Lower leg skin (tissue), 3 donors: ENCODE measurements around the gene LMBR1.

Experiments
- POLR2A ChIP-seq, 2 donors: fragments of 450-650 bp; IDR thresholded peaks; one replicate each; pipeline ENCODE4 v1.6.1; 2016 to 2017; ENCODE audit warnings: antibody characterized with exemption in 2 of 2, mild to moderate bottlenecking in 1 of 2, moderate library complexity in 1 of 2
- TF ChIP-seq, protein P1 (sequence below), 3 donors: fragments of 450-650 bp; IDR thresholded peaks; one replicate each; pipeline ENCODE4 v1.5.1; 2016; ENCODE audit warnings: antibody characterized with exemption in 3 of 3, mild to moderate bottlenecking in 3 of 3, moderate library complexity in 2 of 3

DNA sequence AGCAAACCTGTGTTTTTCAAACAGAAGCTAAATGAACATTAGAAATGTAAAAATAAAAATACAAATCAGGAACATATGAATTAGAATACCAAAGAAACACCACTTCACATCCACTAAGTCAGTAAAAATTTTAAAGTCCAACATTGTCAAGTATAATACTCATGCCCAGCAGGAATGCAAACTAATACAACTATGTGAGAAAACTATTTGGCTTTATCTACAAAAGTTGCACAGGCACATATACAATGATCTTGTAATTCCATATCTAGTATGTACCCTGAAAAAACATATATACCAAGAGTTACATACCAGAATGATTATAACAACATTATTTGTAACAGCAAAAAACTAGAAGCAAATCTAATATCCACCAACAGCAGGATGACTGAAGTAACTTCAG, 161.3 kb downstream of the LMBR1 start:
- TF ChIP-seq, protein P1, sequence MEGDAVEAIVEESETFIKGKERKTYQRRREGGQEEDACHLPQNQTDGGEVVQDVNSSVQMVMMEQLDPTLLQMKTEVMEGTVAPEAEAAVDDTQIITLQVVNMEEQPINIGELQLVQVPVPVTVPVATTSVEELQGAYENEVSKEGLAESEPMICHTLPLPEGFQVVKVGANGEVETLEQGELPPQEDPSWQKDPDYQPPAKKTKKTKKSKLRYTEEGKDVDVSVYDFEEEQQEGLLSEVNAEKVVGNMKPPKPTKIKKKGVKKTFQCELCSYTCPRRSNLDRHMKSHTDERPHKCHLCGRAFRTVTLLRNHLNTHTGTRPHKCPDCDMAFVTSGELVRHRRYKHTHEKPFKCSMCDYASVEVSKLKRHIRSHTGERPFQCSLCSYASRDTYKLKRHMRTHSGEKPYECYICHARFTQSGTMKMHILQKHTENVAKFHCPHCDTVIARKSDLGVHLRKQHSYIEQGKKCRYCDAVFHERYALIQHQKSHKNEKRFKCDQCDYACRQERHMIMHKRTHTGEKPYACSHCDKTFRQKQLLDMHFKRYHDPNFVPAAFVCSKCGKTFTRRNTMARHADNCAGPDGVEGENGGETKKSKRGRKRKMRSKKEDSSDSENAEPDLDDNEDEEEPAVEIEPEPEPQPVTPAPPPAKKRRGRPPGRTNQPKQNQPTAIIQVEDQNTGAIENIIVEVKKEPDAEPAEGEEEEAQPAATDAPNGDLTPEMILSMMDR (IDR thresholded peaks at IDR 0.05) = no peak
- TF ChIP-seq POLR2A (IDR thresholded peaks at IDR 0.05) = no peak
